Testis (tissue), 3 donors: ENCODE measurements around the gene DPYD. TPM values are rescaled to one million over a fixed set of nuclear protein-coding genes. Genes with fewer than 3 reads are reported as not detected.

ENCODE experiments used
- DNase-seq: peaks from one replicate; pipeline ENCODE4 v3.0.0-alpha.2; 2019
- H3K27ac ChIP-seq, 2 donors: fragments of 200-600 bp; sonication (generic); one replicate each; pipeline ENCODE4 v1.5.1; 2019
- H3K27me3 ChIP-seq: fragments of 200-600 bp; sonication (generic); one replicate; pipeline ENCODE4 v1.5.1; 2019
- H3K36me3 ChIP-seq: fragments of 200-600 bp; sonication (generic); one replicate; pipeline ENCODE4 v1.5.1; 2017; ENCODE audit warnings: low read depth; ENCODE audit errors: missing control alignments
- H3K4me1 ChIP-seq: fragments of 200-600 bp; sonication (generic); one replicate; pipeline ENCODE4 v1.5.1; 2019
- H3K4me3 ChIP-seq, 2 donors: fragments of 200-600 bp; sonication (generic); one replicate each; pipeline ENCODE4 v1.5.1; 2017 to 2019
- H3K9me3 ChIP-seq: fragments of 200-600 bp; sonication (generic); one replicate; pipeline ENCODE4 v1.5.1; 2017
- CTCF ChIP-seq, 3 experiments: fragments of 450-650 bp in 2 of 3; fragments of 200-600 bp in 1 of 3; sonication (generic) in 1 of 3; IDR thresholded peaks; one replicate each; pipeline ENCODE4 v1.5.1; 2016 to 2019; ENCODE audit warnings: antibody characterized with exemption in 3 of 3, mild to moderate bottlenecking in 2 of 3, moderate library complexity in 1 of 3
- POLR2A ChIP-seq: fragments of 450-650 bp; IDR thresholded peaks from one replicate; pipeline ENCODE4 v1.6.1; 2017; ENCODE audit warnings: antibody characterized with exemption, mild to moderate bottlenecking, moderate library complexity
- WGBS, 2 donors: methylation state at CpG; one replicate each; pipeline ENCODE4 v1.1.5; 2018; 5-methylcytosine and 5-hydroxymethylcytosine counted together
- intact Hi-C: fragments of 100-400 bp; cut with DNase I; formaldehyde crosslinking; loops from one replicate; pipeline ENCODE4 v1.15.1; 2023; ENCODE audit warnings: low total_unique reads
- polyA plus RNA-seq: library from polyadenylated mRNA; stranded (reverse); fragments of 350-450 nt; fragmentation: Illumina TruSeq; extraction: RNeasy Lipid Tissue Mini Kit (QIAGEN cat#74804); gene quantifications from one replicate; pipeline ENCODE4 v1.2.3, GENCODE V29; 2014; ENCODE audit warnings: low read depth, low replicate concordance; ENCODE audit not compliant: insufficient read depth
- total RNA-seq, 2 donors: library from RNA; depleted of rRNA; stranded (reverse); fragments of >200 nt; gene quantifications; one replicate each; pipeline ENCODE4 v1.2.3, GENCODE V29; 2016

DPYD gene
- total and polyA plus RNA-seq, 3 donors from 2014 or later: 6.7 to 14.7 (median 11.5) TPM

DNA sequence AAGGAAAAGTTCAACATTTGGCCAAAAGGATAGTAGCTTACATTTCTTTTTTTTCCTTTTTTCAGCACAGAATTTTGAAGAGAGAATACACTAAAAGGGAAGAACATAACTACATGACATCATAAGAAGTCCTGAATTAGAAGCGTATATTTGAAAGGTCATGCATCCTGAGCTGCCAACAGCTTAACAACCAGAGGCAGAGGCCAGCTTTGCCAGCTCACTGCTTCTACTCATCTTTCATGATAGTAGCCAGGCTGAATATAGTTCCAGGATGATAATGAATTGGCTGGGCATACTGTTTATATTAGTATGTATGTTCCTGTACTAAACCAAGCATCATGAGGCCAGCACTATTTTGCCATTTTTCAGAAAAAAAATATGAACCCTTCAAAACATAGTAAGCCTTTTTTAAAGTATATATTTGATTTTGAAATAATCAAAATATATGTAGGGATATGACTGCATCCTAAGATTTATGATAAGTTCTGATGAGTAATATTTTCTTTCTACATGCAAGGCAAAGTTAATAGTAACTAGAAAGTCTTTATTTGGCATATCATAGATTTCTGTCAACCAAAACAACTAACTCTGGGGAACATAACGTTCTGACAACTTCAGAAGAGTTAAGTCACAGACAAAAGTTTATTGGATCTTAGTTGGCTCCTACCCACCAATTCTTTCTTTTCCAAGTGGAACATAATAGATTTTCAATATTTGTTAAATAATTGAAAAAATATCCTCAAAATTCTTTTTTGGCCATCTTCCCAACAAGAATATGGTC is 123.2 kb downstream of the DPYD start:
- no peak for TF ChIP-seq POLR2A
- TF ChIP-seq CTCF (IDR thresholded peaks at IDR 0.05): no peak
- H3K27ac ChIP-seq: no peak overlapping the region
- no peaks in the 10 kb centered on the region for H3K9me3 ChIP-seq
- intact Hi-C loops: no loop called here
- no peaks in the 10 kb centered on the region for H3K4me1 ChIP-seq
- no peaks in the 10 kb centered on the region for H3K27me3 ChIP-seq
- no peak for DNase-seq
- WGBS, 2 donors: 70 to 77% methylated on average over 2 of the region's 2 CpGs
- no peak overlapping the region for H3K4me3 ChIP-seq
- no peaks in the 10 kb centered on the region for H3K36me3 ChIP-seq

DNA sequence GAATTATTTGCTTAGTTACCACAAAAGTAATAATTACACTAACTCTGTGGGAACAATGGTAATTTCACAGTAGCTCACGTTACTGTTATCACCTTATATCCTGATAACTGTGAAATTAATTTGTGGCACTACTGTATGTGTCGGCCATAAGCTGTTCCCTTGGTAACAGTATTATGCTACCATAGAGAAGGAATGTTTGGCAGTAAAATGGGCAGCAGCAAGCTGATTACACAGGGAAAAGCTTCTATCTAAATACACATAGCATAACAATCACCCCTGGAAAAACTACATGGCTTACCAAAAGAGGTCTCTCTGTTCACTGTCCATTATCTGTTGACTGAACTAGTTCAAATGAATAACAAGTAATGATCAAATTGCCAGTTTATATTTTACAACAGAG is 124.1 kb downstream of the DPYD start:
- H3K4me3 ChIP-seq: no peak overlapping the region
- TF ChIP-seq POLR2A: no peak
- no peak for TF ChIP-seq CTCF (IDR thresholded peaks at IDR 0.05)
- WGBS, 2 donors: 65 to 67% methylated on average over 2 of the region's 2 CpGs
- DNase-seq: no peak
- H3K9me3 ChIP-seq: no peaks in the 10 kb centered on the region
- no peaks in the 10 kb centered on the region for H3K4me1 ChIP-seq
- intact Hi-C loops: no loop called here
- no peaks in the 10 kb centered on the region for H3K27me3 ChIP-seq
- H3K36me3 ChIP-seq: no peaks in the 10 kb centered on the region
- no peak overlapping the region for H3K27ac ChIP-seq

GRCh38 chr1:97792655-97793054 is 128.2 kb downstream of the DPYD start:
- DNase-seq: no peak
- H3K36me3 ChIP-seq: no peaks in the 10 kb centered on the region
- H3K4me1 ChIP-seq: no peaks in the 10 kb centered on the region
- H3K27me3 ChIP-seq: no peaks in the 10 kb centered on the region
- no peak overlapping the region for H3K27ac ChIP-seq
- no peak overlapping the region for H3K4me3 ChIP-seq
- TF ChIP-seq CTCF (IDR thresholded peaks at IDR 0.05) (no peak), POLR2A (no peak)
- intact Hi-C loops: no loop called here
- no peaks in the 10 kb centered on the region for H3K9me3 ChIP-seq
- 85 to 87% methylated on average over 4 of the region's 4 CpGs for WGBS, 2 donors

DNA sequence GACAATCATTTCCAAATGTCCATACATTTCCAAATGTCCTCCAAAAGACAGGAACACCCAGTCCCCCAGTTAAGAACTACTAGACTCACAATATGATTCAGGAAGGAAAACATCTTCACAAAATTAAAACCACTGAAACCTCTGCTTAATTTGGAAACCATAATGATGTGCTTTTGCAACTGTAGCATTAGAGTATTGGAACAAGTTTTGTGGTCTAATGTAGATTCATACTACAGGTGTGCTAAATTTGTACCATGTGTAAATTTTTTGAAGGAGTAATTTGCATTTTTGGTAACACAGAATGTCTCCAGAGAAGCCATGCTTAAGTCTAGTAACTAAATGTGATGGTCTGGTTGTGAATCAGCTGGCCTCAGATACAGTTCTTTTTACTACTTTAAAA is 129.6 kb downstream of the DPYD start:
- H3K9me3 ChIP-seq: no peaks in the 10 kb centered on the region
- no peak overlapping the region for H3K27ac ChIP-seq
- H3K27me3 ChIP-seq: no peaks in the 10 kb centered on the region
- intact Hi-C loops: no loop called here
- H3K36me3 ChIP-seq: no peaks in the 10 kb centered on the region
- no peak for DNase-seq
- H3K4me3 ChIP-seq: no peak overlapping the region
- no peaks in the 10 kb centered on the region for H3K4me1 ChIP-seq
- TF ChIP-seq POLR2A (no peak), CTCF (IDR thresholded peaks at IDR 0.05) (no peak)

DNA sequence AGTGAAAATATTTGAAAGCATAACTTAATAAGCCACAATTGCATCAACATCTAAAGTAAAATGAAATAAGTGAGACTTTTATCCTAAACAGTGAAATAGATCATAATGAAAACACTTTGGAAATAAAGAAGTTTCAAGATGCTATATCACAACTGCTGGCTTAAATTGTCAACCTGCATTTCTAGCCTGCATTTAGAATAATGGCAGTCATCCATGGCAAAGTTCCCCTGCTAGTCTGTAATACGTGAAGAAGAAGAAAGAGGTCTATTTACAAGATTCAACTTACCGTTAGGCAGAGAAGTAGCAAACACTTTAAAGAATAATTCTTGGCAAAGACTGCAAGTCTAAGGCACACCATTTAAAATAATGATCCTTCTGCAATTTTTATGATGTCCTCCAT is 133.6 kb downstream of the DPYD start:
- no peak for DNase-seq
- Histone ChIP-seq H3K9me3 (no peaks in the 10 kb centered on the region), H3K27ac (no peak overlapping the region), H3K27me3 (no peaks in the 10 kb centered on the region), H3K4me1 (no peaks in the 10 kb centered on the region), H3K4me3 (no peak overlapping the region), H3K36me3 (no peaks in the 10 kb centered on the region)
- 81 to 87% methylated on average over 2 of the region's 2 CpGs for WGBS, 2 donors
- intact Hi-C loops: no loop called here
- TF ChIP-seq CTCF (IDR thresholded peaks at IDR 0.05) (no peak), POLR2A (no peak)
